ENCODE data around the gene AKAP7.

AKAP7 gene

GRCh38 chr6:131303338-131303930 lies 168.2 kb downstream of the AKAP7 start:
- POLR2A ChIA-PET = no interaction called here
- Histone ChIP-seq H3K27me3 (replicated peaks in 2 of 5; ENCODE audit: control insufficient read depth in 4 of 5, insufficient read depth in 5 of 5, low read length in 4 of 5) (no peaks in the 10 kb centered on the region), H3K27ac (ENCODE audit: insufficient read depth in 1 of 2, low read depth in 1 of 2, low read length in 2 of 2, poor library complexity in 1 of 2, severe bottlenecking in 2 of 2) (no peak overlapping the region), H3K36me3 (ENCODE audit: control insufficient read depth in 4 of 4, insufficient read depth in 4 of 4, low read length in 3 of 4) (no peaks in the 10 kb centered on the region), H3K4me1 (ENCODE audit: control extremely low read depth in 1 of 4, control insufficient read depth in 4 of 4, insufficient read depth in 4 of 4, low read length in 3 of 4) (peaks cover 0 to 6% (median 0%) of the 10 kb centered on the region in 4 experiments), H3K4me3 (ENCODE audit: control insufficient read depth in 1 of 7, extremely low read depth in 1 of 7, insufficient read depth in 4 of 7, low read depth in 2 of 7, low read length in 6 of 7) (no peak overlapping the region), H3K9me3 (ENCODE audit: control extremely low read depth in 1 of 5, control insufficient read depth in 4 of 5, insufficient read depth in 2 of 5, low read depth in 1 of 5, low read length in 4 of 5) (no peaks in the 10 kb centered on the region)
- WGBS (ENCODE audit: insufficient coverage) = 92% methylated on average over 3 of the region's 6 CpGs
- CTCF ChIA-PET = no interaction called here
- no peak for DNase-seq

DNA sequence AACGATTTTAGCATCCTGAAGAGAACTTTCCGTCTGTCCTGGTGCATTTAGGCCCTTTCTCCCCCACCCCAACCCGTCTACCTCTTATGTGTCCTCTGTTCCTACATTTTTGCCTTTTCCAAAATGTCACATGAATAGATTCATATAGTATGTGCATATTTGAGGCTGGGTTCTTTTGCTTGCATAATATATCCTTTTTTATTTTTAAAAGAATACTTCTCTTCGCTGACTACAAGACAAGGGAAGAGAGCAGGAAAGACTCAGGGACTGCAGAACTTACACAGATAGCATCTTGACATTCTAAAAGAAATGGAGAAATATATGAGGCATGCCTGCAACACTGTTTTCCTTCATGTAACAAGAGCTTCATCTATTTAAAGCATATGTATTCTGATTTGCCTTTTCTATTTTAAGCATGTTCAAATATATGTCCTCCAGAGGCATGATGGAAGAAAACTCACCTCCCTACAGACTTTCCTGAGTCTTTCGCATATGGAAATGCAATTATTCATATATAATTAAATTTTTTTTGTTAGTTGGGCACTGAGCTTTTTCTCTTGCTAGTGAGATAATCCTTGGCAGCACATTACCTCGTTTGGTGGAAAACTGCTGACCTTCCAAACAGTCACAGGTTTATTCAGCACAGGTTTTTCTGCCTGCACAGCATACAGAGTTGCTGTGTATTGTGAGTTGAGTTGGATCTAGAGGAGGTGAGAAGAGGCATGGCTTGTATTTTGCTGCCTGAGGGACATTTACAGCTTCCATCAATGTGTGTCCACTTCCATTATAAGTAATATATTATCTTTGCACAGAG lies 170.0 kb downstream of the AKAP7 start:
- peaks cover 0 to 4% (median 0%) of the 10 kb centered on the region in 5 experiments for H3K9me3 ChIP-seq (ENCODE audit: control extremely low read depth in 1 of 5, control insufficient read depth in 4 of 5, insufficient read depth in 2 of 5, low read depth in 1 of 5, low read length in 4 of 5)
- DNase-seq = no peak
- H3K27ac ChIP-seq (ENCODE audit: insufficient read depth in 1 of 2, low read depth in 1 of 2, low read length in 2 of 2, poor library complexity in 1 of 2, severe bottlenecking in 2 of 2) = no peak overlapping the region
- POLR2A ChIA-PET = no interaction called here
- H3K4me1 ChIP-seq (ENCODE audit: control extremely low read depth in 1 of 4, control insufficient read depth in 4 of 4, insufficient read depth in 4 of 4, low read length in 3 of 4) = peaks cover 0 to 6% (median 0%) of the 10 kb centered on the region in 4 experiments
- CTCF ChIA-PET = interaction anchor here (1.1 to 1.3 kb wide), 2 partner anchors 13 to 28 kb away, joined by 3 read pairs; no protein-coding TSS in a partner anchor
- 93% methylated on average over 3 of the region's 6 CpGs for WGBS (ENCODE audit: insufficient coverage)
- no peak overlapping the region for H3K4me3 ChIP-seq (ENCODE audit: control insufficient read depth in 1 of 7, extremely low read depth in 1 of 7, insufficient read depth in 4 of 7, low read depth in 2 of 7, low read length in 6 of 7)
- no peaks in the 10 kb centered on the region for H3K36me3 ChIP-seq (ENCODE audit: control insufficient read depth in 4 of 4, insufficient read depth in 4 of 4, low read length in 3 of 4)
- H3K27me3 ChIP-seq (replicated peaks in 2 of 5; ENCODE audit: control insufficient read depth in 4 of 5, insufficient read depth in 5 of 5, low read length in 4 of 5) = no peaks in the 10 kb centered on the region

- DNase-seq = no peak
- POLR2A ChIA-PET = no interaction called here
- H3K4me3 ChIP-seq (ENCODE audit: control insufficient read depth in 1 of 7, extremely low read depth in 1 of 7, insufficient read depth in 4 of 7, low read depth in 2 of 7, low read length in 6 of 7) = no peak overlapping the region
- H3K27me3 ChIP-seq (replicated peaks in 2 of 5; ENCODE audit: control insufficient read depth in 4 of 5, insufficient read depth in 5 of 5, low read length in 4 of 5) = no peaks in the 10 kb centered on the region
- H3K4me1 ChIP-seq (ENCODE audit: control extremely low read depth in 1 of 4, control insufficient read depth in 4 of 4, insufficient read depth in 4 of 4, low read length in 3 of 4) = peaks cover 0 to 1% (median 0%) of the 10 kb centered on the region in 4 experiments
- peaks cover 0 to 8% (median 0%) of the 10 kb centered on the region in 5 experiments for H3K9me3 ChIP-seq (ENCODE audit: control extremely low read depth in 1 of 5, control insufficient read depth in 4 of 5, insufficient read depth in 2 of 5, low read depth in 1 of 5, low read length in 4 of 5)
- H3K36me3 ChIP-seq (ENCODE audit: control insufficient read depth in 4 of 4, insufficient read depth in 4 of 4, low read length in 3 of 4) = no peaks in the 10 kb centered on the region
- CTCF ChIA-PET = interaction anchor here (0.6 kb wide), 1 partner anchor 319 kb away, joined by 3 read pairs; the partner anchor contains the start of gene MED23
- no peak overlapping the region for H3K27ac ChIP-seq (ENCODE audit: insufficient read depth in 1 of 2, low read depth in 1 of 2, low read length in 2 of 2, poor library complexity in 1 of 2, severe bottlenecking in 2 of 2)
- no CpG with 5 or more reads among the region's 1 CpG for WGBS (ENCODE audit: insufficient coverage)
Measured at GRCh38 chr6:131309437-131309836, 174.2 kb downstream of the AKAP7 start.

DNA sequence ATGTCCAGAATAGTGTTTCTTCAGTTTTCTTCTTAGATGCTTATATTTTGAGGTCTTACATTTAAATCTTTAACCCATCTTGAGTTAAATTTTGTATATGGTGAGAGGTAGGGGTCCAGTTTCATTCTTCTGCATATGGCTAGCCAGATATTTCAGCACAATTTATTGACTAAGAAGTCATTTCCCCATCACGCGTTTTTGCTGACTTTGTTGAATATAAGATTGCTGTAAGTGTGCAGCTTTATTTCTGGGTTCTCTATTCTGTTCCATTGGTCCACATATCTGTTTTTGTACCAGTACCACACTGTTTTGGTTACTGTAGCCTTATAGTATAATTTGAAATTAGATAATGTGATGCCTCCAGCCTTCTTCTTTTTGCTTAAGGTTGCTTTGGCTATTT lies 179.6 kb downstream of the AKAP7 start:
- ChIA-PET POLR2A (no interaction called here), CTCF (no interaction called here)
- WGBS (ENCODE audit: insufficient coverage) = no CpG with 5 or more reads among the region's 2 CpGs
- Histone ChIP-seq H3K27me3 (replicated peaks in 2 of 5; ENCODE audit: control insufficient read depth in 4 of 5, insufficient read depth in 5 of 5, low read length in 4 of 5) (no peaks in the 10 kb centered on the region), H3K36me3 (ENCODE audit: control insufficient read depth in 4 of 4, insufficient read depth in 4 of 4, low read length in 3 of 4) (no peaks in the 10 kb centered on the region), H3K4me1 (ENCODE audit: control extremely low read depth in 1 of 4, control insufficient read depth in 4 of 4, insufficient read depth in 4 of 4, low read length in 3 of 4) (no peaks in the 10 kb centered on the region), H3K27ac (ENCODE audit: insufficient read depth in 1 of 2, low read depth in 1 of 2, low read length in 2 of 2, poor library complexity in 1 of 2, severe bottlenecking in 2 of 2) (no peak overlapping the region), H3K9me3 (ENCODE audit: control extremely low read depth in 1 of 5, control insufficient read depth in 4 of 5, insufficient read depth in 2 of 5, low read depth in 1 of 5, low read length in 4 of 5) (peaks cover 0 to 4% (median 3%) of the 10 kb centered on the region in 5 experiments), H3K4me3 (ENCODE audit: control insufficient read depth in 1 of 7, extremely low read depth in 1 of 7, insufficient read depth in 4 of 7, low read depth in 2 of 7, low read length in 6 of 7) (no peak overlapping the region)
- no peak for DNase-seq

- Histone ChIP-seq H3K4me1 (ENCODE audit: control extremely low read depth in 1 of 4, control insufficient read depth in 4 of 4, insufficient read depth in 4 of 4, low read length in 3 of 4) (no peaks in the 10 kb centered on the region), H3K9me3 (ENCODE audit: control extremely low read depth in 1 of 5, control insufficient read depth in 4 of 5, insufficient read depth in 2 of 5, low read depth in 1 of 5, low read length in 4 of 5) (peaks cover 0 to 4% (median 3%) of the 10 kb centered on the region in 5 experiments), H3K27ac (ENCODE audit: insufficient read depth in 1 of 2, low read depth in 1 of 2, low read length in 2 of 2, poor library complexity in 1 of 2, severe bottlenecking in 2 of 2) (no peak overlapping the region), H3K4me3 (ENCODE audit: control insufficient read depth in 1 of 7, extremely low read depth in 1 of 7, insufficient read depth in 4 of 7, low read depth in 2 of 7, low read length in 6 of 7) (no peak overlapping the region), H3K36me3 (ENCODE audit: control insufficient read depth in 4 of 4, insufficient read depth in 4 of 4, low read length in 3 of 4) (no peaks in the 10 kb centered on the region), H3K27me3 (replicated peaks in 2 of 5; ENCODE audit: control insufficient read depth in 4 of 5, insufficient read depth in 5 of 5, low read length in 4 of 5) (no peaks in the 10 kb centered on the region)
- DNase-seq = no peak
- POLR2A ChIA-PET = no interaction called here
- CTCF ChIA-PET = interaction anchor here (0.6 kb wide), 1 partner anchor 33 kb away, joined by 3 read pairs; no protein-coding TSS in a partner anchor
- 100% methylated on average over 1 of the region's 1 CpG for WGBS (ENCODE audit: insufficient coverage)
Measured at GRCh38 chr6:131316654-131317053, 181.4 kb downstream of the AKAP7 start.

GRCh38 chr6:131317516-131317915 lies 182.2 kb downstream of the AKAP7 start:
- WGBS (ENCODE audit: insufficient coverage) = 100% methylated on average over 2 of the region's 3 CpGs
- Histone ChIP-seq H3K4me1 (ENCODE audit: control extremely low read depth in 1 of 4, control insufficient read depth in 4 of 4, insufficient read depth in 4 of 4, low read length in 3 of 4) (no peaks in the 10 kb centered on the region), H3K4me3 (ENCODE audit: control insufficient read depth in 1 of 7, extremely low read depth in 1 of 7, insufficient read depth in 4 of 7, low read depth in 2 of 7, low read length in 6 of 7) (no peak overlapping the region), H3K36me3 (ENCODE audit: control insufficient read depth in 4 of 4, insufficient read depth in 4 of 4, low read length in 3 of 4) (no peaks in the 10 kb centered on the region), H3K27ac (ENCODE audit: insufficient read depth in 1 of 2, low read depth in 1 of 2, low read length in 2 of 2, poor library complexity in 1 of 2, severe bottlenecking in 2 of 2) (no peak overlapping the region), H3K9me3 (ENCODE audit: control extremely low read depth in 1 of 5, control insufficient read depth in 4 of 5, insufficient read depth in 2 of 5, low read depth in 1 of 5, low read length in 4 of 5) (peaks cover 0 to 4% (median 3%) of the 10 kb centered on the region in 5 experiments), H3K27me3 (replicated peaks in 2 of 5; ENCODE audit: control insufficient read depth in 4 of 5, insufficient read depth in 5 of 5, low read length in 4 of 5) (no peaks in the 10 kb centered on the region)
- POLR2A ChIA-PET = no interaction called here
- CTCF ChIA-PET = no interaction called here
- no peak for DNase-seq

DNA sequence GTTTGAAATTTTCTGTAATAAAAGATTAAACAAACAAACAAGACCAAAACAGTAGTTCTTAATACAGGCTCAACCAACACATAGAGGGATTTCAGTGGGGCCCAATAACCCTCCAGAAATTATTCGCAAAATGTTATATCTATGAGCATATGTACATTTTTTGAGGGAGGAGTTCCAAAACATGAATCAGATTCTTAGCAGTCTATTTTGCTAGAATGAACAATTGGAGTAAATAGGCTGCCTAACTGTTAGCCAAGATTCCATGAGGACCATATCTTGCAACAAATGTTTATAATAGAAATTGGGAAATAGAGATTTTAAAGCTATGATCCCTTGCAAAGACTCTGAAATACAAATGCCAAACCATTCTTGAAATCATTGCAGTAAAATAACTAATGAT lies 186.3 kb downstream of the AKAP7 start:
- H3K4me3 ChIP-seq (ENCODE audit: control insufficient read depth in 1 of 7, extremely low read depth in 1 of 7, insufficient read depth in 4 of 7, low read depth in 2 of 7, low read length in 6 of 7) = no peak overlapping the region
- 100% methylated on average over 1 of the region's 1 CpG for WGBS (ENCODE audit: insufficient coverage)

More for the DNA sequence above, 186.3 kb downstream of the AKAP7 start:
- CTCF ChIA-PET = no interaction called here
- POLR2A ChIA-PET = no interaction called here
- no peak for DNase-seq
- Histone ChIP-seq H3K27ac (ENCODE audit: insufficient read depth in 1 of 2, low read depth in 1 of 2, low read length in 2 of 2, poor library complexity in 1 of 2, severe bottlenecking in 2 of 2) (no peak overlapping the region), H3K9me3 (ENCODE audit: control extremely low read depth in 1 of 5, control insufficient read depth in 4 of 5, insufficient read depth in 2 of 5, low read depth in 1 of 5, low read length in 4 of 5) (peaks cover 0 to 3% (median 1%) of the 10 kb centered on the region in 5 experiments), H3K4me1 (ENCODE audit: control extremely low read depth in 1 of 4, control insufficient read depth in 4 of 4, insufficient read depth in 4 of 4, low read length in 3 of 4) (no peaks in the 10 kb centered on the region), H3K27me3 (replicated peaks in 2 of 5; ENCODE audit: control insufficient read depth in 4 of 5, insufficient read depth in 5 of 5, low read length in 4 of 5) (no peaks in the 10 kb centered on the region), H3K36me3 (ENCODE audit: control insufficient read depth in 4 of 4, insufficient read depth in 4 of 4, low read length in 3 of 4) (no peaks in the 10 kb centered on the region)

All from common myeloid progenitor, CD34-positive (primary cell).